ENCODE measurements around the gene AREL1.

The AREL1 gene

DNA sequence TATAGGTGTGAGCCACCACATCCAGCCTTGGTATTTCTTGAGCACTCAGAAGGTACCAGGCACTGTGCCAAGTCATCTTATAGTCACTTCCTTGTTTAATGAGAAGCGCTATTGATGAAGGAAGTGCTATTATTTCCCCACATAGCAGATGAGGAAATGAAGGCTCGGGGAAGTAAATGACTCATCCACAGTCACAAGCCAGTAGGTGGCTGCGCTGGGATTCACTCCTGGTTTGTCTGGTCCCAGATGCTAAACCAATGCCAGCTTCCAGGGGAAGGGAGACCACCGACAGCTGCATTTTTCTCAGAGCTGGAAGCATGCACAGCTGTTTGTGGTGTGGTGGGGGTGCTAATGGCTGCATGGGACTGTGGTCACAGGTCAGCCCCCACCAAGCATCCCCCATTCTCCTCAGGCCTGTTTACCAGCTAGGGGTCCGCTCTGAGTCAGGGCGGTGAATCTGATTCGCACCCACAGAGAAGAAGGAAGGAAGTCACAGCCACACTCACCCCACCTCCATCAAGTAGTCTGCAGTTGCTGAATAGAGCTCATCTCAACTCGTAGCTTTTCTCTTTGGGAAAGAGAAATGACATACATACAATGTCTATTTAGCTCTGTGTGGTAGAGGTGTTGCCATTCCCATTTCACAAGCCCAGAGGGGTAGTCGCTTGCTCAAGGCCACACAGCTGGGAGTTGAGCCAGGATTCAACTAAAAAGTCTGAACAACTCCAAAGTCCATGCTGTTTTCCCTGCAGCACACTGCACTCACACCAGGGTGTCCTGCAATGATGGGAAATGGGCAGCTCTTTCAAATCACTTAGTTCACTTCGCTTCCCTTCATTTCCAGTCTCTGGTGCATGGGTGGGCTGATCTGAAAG, 94.6 kb downstream of the AREL1 start:
- no peak overlapping the region for H3K4me3 ChIP-seq (ENCODE audit: low read depth, low read length)
- peak overlapping the region; percentile 93 for H3K27ac ChIP-seq
- in situ Hi-C loops (cut with HindIII; ENCODE audit: low pct_ligation_motif_present, low sequenced_read_pairs), result no loop called here

DNA sequence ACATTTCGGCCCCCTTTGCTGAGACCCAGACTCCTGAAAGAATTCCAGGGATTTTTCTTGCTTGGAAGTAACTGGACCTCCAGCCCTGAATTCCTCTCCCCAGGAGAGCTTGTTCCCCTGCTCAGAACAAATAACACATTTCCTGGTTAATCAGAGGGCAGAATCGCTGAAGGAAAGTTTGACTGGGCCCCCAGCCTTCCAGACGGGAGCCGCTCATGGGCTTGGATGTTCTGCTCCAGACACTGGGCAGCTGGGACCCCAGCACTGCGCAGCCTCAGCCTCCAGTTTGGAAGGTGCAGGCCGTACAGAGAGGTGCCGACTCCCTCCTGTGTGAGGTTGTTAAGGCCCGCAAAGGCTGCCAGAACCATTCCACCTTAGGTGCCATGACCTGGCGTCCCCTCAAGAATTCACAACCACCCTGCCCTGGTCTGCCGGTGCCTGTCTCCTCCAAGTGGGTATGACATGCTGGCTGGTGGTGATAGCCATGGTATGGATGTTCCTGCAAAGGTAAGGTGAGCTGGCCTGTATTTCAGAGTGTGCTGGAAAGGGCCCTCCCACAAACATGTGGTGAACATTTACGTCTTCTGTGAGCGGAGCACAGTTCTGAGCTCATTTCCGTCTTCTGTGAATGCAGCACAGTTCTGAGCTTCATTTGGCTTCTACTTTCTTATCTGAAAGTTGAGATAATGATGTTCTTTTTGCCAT, 95.7 kb downstream of the AREL1 start:
- Histone ChIP-seq H3K27ac (peak overlapping the region; percentile 93), H3K36me3 (replicated peaks) (no peaks in the 10 kb centered on the region), H3K27me3 (replicated peaks) (no peaks in the 10 kb centered on the region), H3K4me3 (ENCODE audit: low read depth, low read length) (no peak overlapping the region)
- peak; percentile 26 for DNase-seq
- in situ Hi-C loops (cut with HindIII; ENCODE audit: low pct_ligation_motif_present, low sequenced_read_pairs), result no loop called here
- TF ChIP-seq, protein P1, sequence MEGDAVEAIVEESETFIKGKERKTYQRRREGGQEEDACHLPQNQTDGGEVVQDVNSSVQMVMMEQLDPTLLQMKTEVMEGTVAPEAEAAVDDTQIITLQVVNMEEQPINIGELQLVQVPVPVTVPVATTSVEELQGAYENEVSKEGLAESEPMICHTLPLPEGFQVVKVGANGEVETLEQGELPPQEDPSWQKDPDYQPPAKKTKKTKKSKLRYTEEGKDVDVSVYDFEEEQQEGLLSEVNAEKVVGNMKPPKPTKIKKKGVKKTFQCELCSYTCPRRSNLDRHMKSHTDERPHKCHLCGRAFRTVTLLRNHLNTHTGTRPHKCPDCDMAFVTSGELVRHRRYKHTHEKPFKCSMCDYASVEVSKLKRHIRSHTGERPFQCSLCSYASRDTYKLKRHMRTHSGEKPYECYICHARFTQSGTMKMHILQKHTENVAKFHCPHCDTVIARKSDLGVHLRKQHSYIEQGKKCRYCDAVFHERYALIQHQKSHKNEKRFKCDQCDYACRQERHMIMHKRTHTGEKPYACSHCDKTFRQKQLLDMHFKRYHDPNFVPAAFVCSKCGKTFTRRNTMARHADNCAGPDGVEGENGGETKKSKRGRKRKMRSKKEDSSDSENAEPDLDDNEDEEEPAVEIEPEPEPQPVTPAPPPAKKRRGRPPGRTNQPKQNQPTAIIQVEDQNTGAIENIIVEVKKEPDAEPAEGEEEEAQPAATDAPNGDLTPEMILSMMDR (IDR thresholded peaks at IDR 0.05; ENCODE audit: low read depth, low read length, missing control alignments), result no peak

More for the DNA sequence above, 94.6 kb downstream of the AREL1 start:
- no peaks in the 10 kb centered on the region for H3K36me3 ChIP-seq (replicated peaks)
- no peaks in the 10 kb centered on the region for H3K27me3 ChIP-seq (replicated peaks)
- DNase-seq, result no peak
- TF ChIP-seq, protein P1 (IDR thresholded peaks at IDR 0.05; ENCODE audit: low read depth, low read length, missing control alignments), result peak; percentile 18

DNA sequence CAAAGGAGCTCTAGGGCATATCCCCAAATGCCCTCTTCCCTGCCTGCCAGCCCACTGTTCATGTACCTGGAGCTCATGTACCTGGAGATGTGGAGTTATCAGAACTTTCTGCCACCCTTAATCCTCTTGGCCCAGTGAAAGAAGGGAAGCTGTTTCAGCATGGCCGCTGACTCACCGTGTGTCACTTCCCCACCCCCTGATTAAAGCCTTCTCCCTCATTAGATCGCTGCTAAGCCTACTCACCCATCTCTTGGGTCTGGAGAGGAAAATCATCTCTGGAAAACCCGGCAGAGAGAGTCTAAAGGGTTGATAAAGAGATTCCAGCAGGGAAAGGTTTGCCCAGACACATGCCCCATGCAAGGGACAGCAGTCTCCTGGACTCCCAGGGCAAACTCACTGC, 96.4 kb downstream of the AREL1 start:
- in situ Hi-C loops (cut with HindIII; ENCODE audit: low pct_ligation_motif_present, low sequenced_read_pairs), result no loop called here
- Histone ChIP-seq H3K27me3 (replicated peaks) (no peaks in the 10 kb centered on the region), H3K36me3 (replicated peaks) (no peaks in the 10 kb centered on the region), H3K27ac (peak overlapping the region; percentile 93), H3K4me3 (ENCODE audit: low read depth, low read length) (peak overlapping the region; percentile 13)
- TF ChIP-seq, protein P1 (IDR thresholded peaks at IDR 0.05; ENCODE audit: low read depth, low read length, missing control alignments), result no peak
- peak; percentile 86 for DNase-seq

DNA sequence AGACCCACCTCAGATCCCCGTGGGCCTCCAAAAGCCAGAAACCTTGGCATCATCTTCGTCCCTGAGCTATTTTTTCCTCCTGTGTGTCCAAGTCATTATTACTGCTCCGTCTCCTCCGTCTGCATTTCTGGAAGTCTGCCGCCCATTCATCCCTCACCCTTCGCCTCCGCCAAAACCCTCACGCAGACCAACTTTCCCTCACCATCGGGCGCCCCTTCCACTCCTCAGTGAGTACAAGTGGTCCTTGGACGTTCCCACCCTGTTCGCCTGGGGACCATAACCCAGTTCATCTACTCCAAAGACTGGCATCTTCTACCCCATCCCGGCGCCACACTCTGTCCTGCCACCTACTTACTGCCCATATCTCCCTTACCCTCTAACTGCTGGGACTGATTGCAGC, 97.1 kb downstream of the AREL1 start:
- no peak for DNase-seq
- TF ChIP-seq, protein P1 (IDR thresholded peaks at IDR 0.05; ENCODE audit: low read depth, low read length, missing control alignments), result no peak
- Histone ChIP-seq H3K27ac (no peak overlapping the region), H3K27me3 (replicated peaks) (no peaks in the 10 kb centered on the region), H3K4me3 (ENCODE audit: low read depth, low read length) (peak overlapping the region; percentile 13), H3K36me3 (replicated peaks) (no peaks in the 10 kb centered on the region)
- in situ Hi-C loops (cut with HindIII; ENCODE audit: low pct_ligation_motif_present, low sequenced_read_pairs), result no loop called here

DNA sequence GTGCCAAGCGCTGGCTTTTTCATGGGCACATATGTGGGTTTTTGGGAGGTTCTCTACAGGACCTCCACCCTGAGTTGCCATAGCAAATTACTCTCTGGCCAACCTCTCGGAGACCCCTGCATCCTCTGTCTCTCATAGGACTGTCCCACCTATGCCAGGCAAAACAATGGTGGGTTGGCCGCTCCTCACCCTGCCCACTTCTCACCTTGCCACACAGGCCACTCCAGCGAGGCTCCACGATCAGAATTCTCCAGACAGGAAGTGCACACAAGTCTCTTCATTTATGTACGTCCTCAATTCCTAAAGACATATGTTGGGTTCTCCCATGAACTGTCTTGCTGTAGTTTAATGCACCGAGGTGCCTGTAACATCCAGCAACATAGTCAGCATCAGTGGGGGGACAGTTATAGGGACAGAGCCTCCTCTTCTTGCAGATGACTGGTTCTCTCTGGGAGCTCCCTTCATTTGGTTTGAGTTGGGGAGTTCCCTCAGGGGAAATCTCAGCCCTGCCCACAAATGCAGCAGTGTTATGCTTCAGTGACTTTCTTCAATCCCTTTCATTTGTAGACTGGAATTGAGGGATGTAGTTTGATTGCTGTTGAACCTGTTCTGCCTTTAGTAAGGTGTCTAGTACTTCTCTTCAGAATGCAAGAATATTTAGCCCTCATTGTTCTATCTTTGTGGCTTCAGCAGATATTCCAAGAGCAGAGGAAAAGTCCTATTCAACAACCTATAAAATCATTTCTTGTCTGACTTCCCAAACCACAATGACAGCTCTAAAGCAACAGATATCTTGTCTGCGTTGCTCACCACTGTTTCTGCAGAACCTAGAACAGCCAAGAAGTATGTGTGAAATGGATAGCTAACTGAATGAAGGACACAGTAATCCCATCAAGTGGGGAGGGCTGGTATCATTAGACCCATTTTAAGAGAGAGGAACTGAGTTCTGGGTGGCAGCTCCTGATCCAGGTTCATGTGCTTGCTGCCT, 98.1 kb downstream of the AREL1 start:
- TF ChIP-seq, protein P1 (IDR thresholded peaks at IDR 0.05; ENCODE audit: low read depth, low read length, missing control alignments), result no peak
- Histone ChIP-seq H3K4me3 (ENCODE audit: low read depth, low read length) (peak overlapping the region; percentile 9), H3K36me3 (replicated peaks) (no peaks in the 10 kb centered on the region), H3K27ac (no peak overlapping the region), H3K27me3 (replicated peaks) (no peaks in the 10 kb centered on the region)
- in situ Hi-C loops (cut with HindIII; ENCODE audit: low pct_ligation_motif_present, low sequenced_read_pairs), result no loop called here
- peak; percentile 33 for DNase-seq

All from brain microvascular endothelial cell (primary cell).